Neuronal stem cell (in vitro differentiated cells): Measurements from ENCODE around the gene ZP1.

ENCODE experiments used
- DNase-seq: peaks from one replicate; pipeline ENCODE4 v3.0.0-alpha.2; 2013; ENCODE audit warnings: low spot score
- H2AFZ ChIP-seq: one replicate; pipeline ENCODE4 v1.6.1; 2013; ENCODE audit warnings: mild to moderate bottlenecking, low read length, inconsistent platforms
- H2AK5ac ChIP-seq: 2 replicates; pipeline ENCODE4 v1.6.1; 2013; ENCODE audit warnings: low read depth, mild to moderate bottlenecking, inconsistent platforms, low read length, moderate library complexity, mixed read lengths
- H2BK120ac ChIP-seq: 2 replicates; pipeline ENCODE4 v1.6.1; 2013; ENCODE audit warnings: low read depth, mild to moderate bottlenecking, inconsistent platforms, low read length, moderate library complexity, mixed read lengths
- H2BK12ac ChIP-seq: one replicate; pipeline ENCODE4 v1.6.1; 2013; ENCODE audit warnings: low read length, inconsistent platforms
- H2BK15ac ChIP-seq: 2 replicates; pipeline ENCODE4 v1.6.1; 2013; ENCODE audit warnings: mild to moderate bottlenecking, low read length, inconsistent platforms, mixed read lengths
- H2BK5ac ChIP-seq: one replicate; pipeline ENCODE4 v1.6.1; 2013; ENCODE audit warnings: inconsistent platforms, mild to moderate bottlenecking, low read length, moderate library complexity
- H3K14ac ChIP-seq: one replicate; pipeline ENCODE4 v1.6.1; 2013; ENCODE audit warnings: low read length, inconsistent platforms
- H3K18ac ChIP-seq: 2 replicates; pipeline ENCODE4 v1.6.1; 2013; ENCODE audit warnings: low read length, inconsistent platforms
- H3K23ac ChIP-seq: 2 replicates; pipeline ENCODE4 v1.6.1; 2013; ENCODE audit warnings: low read depth, mild to moderate bottlenecking, mixed read lengths, low read length, inconsistent platforms; ENCODE audit not compliant: poor library complexity
- H3K27ac ChIP-seq: replicated peaks from 3 replicates; pipeline ENCODE4 v1.5.1; 2013; ENCODE audit warnings: low read length, inconsistent platforms
- H3K27me3 ChIP-seq, 3 experiments: 2 replicates each; pipeline ENCODE4 v1.6.1; 2013; ENCODE audit warnings: low read length in 3 of 3, mild to moderate bottlenecking in 2 of 3, inconsistent platforms in 1 of 3, low read depth in 1 of 3, mixed read lengths in 1 of 3, moderate library complexity in 1 of 3; ENCODE audit not compliant: control insufficient read depth in 3 of 3, insufficient read depth in 3 of 3
- H3K36me3 ChIP-seq, 2 donors: replicated peaks in 1 of 2; 2 replicates each; pipeline ENCODE4 v1.6.1; 2013; ENCODE audit warnings: low read length in 2 of 2; ENCODE audit not compliant: control insufficient read depth in 2 of 2, insufficient read depth in 2 of 2
- H3K4ac ChIP-seq: 2 replicates; pipeline ENCODE4 v1.6.1; 2013; ENCODE audit warnings: inconsistent platforms, mild to moderate bottlenecking, low read length, moderate library complexity
- H3K4me1 ChIP-seq, 2 donors: 1 replicate in 1 of 2; 2 replicates in 1 of 2; pipeline ENCODE4 v1.6.1; 2013; ENCODE audit warnings: low read length in 2 of 2, low read depth in 1 of 2; ENCODE audit not compliant: control insufficient read depth in 2 of 2, insufficient read depth in 1 of 2
- H3K4me2 ChIP-seq: one replicate; pipeline ENCODE4 v1.6.1; 2013; ENCODE audit warnings: mild to moderate bottlenecking, low read length, inconsistent platforms; ENCODE audit not compliant: insufficient read depth, poor library complexity, severe bottlenecking
- H3K4me3 ChIP-seq, 2 donors: 2 replicates each; pipeline ENCODE4 v1.5.1; 2013; ENCODE audit warnings: low read length in 2 of 2, mild to moderate bottlenecking in 2 of 2, inconsistent platforms in 1 of 2, moderate library complexity in 1 of 2
- H3K79me1 ChIP-seq: one replicate; pipeline ENCODE4 v1.6.1; 2013; ENCODE audit warnings: low read depth, mild to moderate bottlenecking, inconsistent platforms, low read length, moderate library complexity
- H3K9ac ChIP-seq: one replicate; pipeline ENCODE4 v1.6.1; 2013; ENCODE audit warnings: mild to moderate bottlenecking, low read depth, low read length, inconsistent platforms; ENCODE audit not compliant: poor library complexity
- H3K9me3 ChIP-seq, 2 donors: replicated peaks in 1 of 2; 2 replicates each; pipeline versions ENCODE3 to v1.6.1; 2013; ENCODE audit warnings: low read length in 2 of 2, mild to moderate bottlenecking in 2 of 2, inconsistent platforms in 1 of 2, low read depth in 1 of 2, mixed read lengths in 1 of 2, moderate library complexity in 1 of 2; ENCODE audit not compliant: control insufficient read depth in 2 of 2, insufficient read depth in 1 of 2
- H4K8ac ChIP-seq: one replicate; pipeline ENCODE4 v1.6.1; 2013; ENCODE audit warnings: low read depth, mild to moderate bottlenecking, inconsistent platforms, low read length, moderate library complexity
- H4K91ac ChIP-seq: one replicate; pipeline ENCODE4 v1.6.1; 2013; ENCODE audit warnings: low read length, low read depth, mild to moderate bottlenecking, inconsistent platforms; ENCODE audit not compliant: poor library complexity
- WGBS, 2 donors: extraction: QIAGEN DNeasy Blood & Tissue Kit; methylation state at CpG; one replicate each; pipeline ENCODE4 v1.1.7; 2013; ENCODE audit warnings: missing lambda C conversion rate in 2 of 2, mixed read lengths in 1 of 2; ENCODE audit not compliant: insufficient read length in 2 of 2, insufficient replicate concordance in 1 of 2; ENCODE audit errors: extremely low coverage in 2 of 2; 5-methylcytosine and 5-hydroxymethylcytosine counted together

Gene ZP1

GRCh38 chr11:60921777-60922335 lies 54.5 kb downstream of the ZP1 start:
- Histone ChIP-seq H3K4me3 (no peak overlapping the region), H3K4me1 (peaks cover 11 to 15% of the 10 kb centered on the region in 2 donors), H3K4me2 (no peak overlapping the region), H3K9ac (peak overlapping the region; percentile 54), H3K4ac (no peak overlapping the region), H2AK5ac (no peak overlapping the region), H2AFZ (no peak overlapping the region), H3K9me3 (no peaks in the 10 kb centered on the region), H4K8ac (no peak overlapping the region), H3K79me1 (peaks cover 7% of the 10 kb centered on the region), H4K91ac (no peak overlapping the region), H3K14ac (no peak overlapping the region), H3K27ac (no peak overlapping the region), H3K18ac (no peak overlapping the region), H3K27me3 (no peaks in the 10 kb centered on the region), H2BK120ac (no peak overlapping the region), H2BK15ac (no peak overlapping the region), H3K23ac (no peak overlapping the region), H2BK5ac (no peak overlapping the region), H2BK12ac (no peak overlapping the region), H3K36me3 (peaks cover 36 to 73% of the 10 kb centered on the region in 2 donors)
- WGBS, 2 donors, result no CpG with 5 or more reads among the region's 23 CpGs
- DNase-seq, result no peak

- Histone ChIP-seq H3K9ac (no peak overlapping the region), H3K27ac (no peak overlapping the region), H3K4ac (no peak overlapping the region), H3K79me1 (peaks cover 11% of the 10 kb centered on the region), H4K8ac (no peak overlapping the region), H2AFZ (no peak overlapping the region), H2BK120ac (no peak overlapping the region), H2BK5ac (no peak overlapping the region), H3K4me1 (peaks cover 11 to 15% of the 10 kb centered on the region in 2 donors), H3K4me2 (no peak overlapping the region), H3K14ac (no peak overlapping the region), H3K18ac (no peak overlapping the region), H3K36me3 (peaks cover 38 to 73% of the 10 kb centered on the region in 2 donors), H3K4me3 (no peak overlapping the region), H2AK5ac (no peak overlapping the region), H3K9me3 (no peaks in the 10 kb centered on the region), H3K27me3 (no peaks in the 10 kb centered on the region), H4K91ac (no peak overlapping the region), H3K23ac (no peak overlapping the region), H2BK12ac (no peak overlapping the region), H2BK15ac (no peak overlapping the region)
- DNase-seq, result no peak
- no CpG with 5 or more reads among the region's 6 CpGs for WGBS, 2 donors
Observed at GRCh38 chr11:60922906-60923305, 55.6 kb downstream of the ZP1 start.

GRCh38 chr11:60923326-60923725 lies 56.0 kb downstream of the ZP1 start:
- Histone ChIP-seq H3K9me3 (no peaks in the 10 kb centered on the region), H2BK120ac (peak overlapping the region; percentile 49), H3K4me1 (peaks cover 11 to 15% of the 10 kb centered on the region in 2 donors), H2AK5ac (peak overlapping the region; percentile 51), H3K4me3 (no peak overlapping the region), H3K27ac (no peak overlapping the region), H2BK12ac (no peak overlapping the region), H3K27me3 (no peaks in the 10 kb centered on the region), H4K91ac (no peak overlapping the region), H2BK15ac (peak overlapping the region; percentile 7), H2BK5ac (peak overlapping the region; percentile 77), H4K8ac (no peak overlapping the region), H3K14ac (peak overlapping the region; percentile 13), H3K9ac (no peak overlapping the region), H3K36me3 (peaks cover 41 to 73% of the 10 kb centered on the region in 2 donors), H3K18ac (peak overlapping the region; percentile 77), H3K4ac (no peak overlapping the region), H3K23ac (no peak overlapping the region), H2AFZ (no peak overlapping the region), H3K79me1 (peaks cover 11% of the 10 kb centered on the region), H3K4me2 (no peak overlapping the region)
- WGBS, 2 donors, result no CpG with 5 or more reads among the region's 5 CpGs
- DNase-seq, result no peak

- WGBS, 2 donors, result no CpG with 5 or more reads among the region's 6 CpGs
- Histone ChIP-seq H3K27me3 (no peaks in the 10 kb centered on the region), H3K18ac (peak overlapping the region; percentile 77), H4K91ac (no peak overlapping the region), H3K9ac (peak overlapping the region; percentile 53), H2AFZ (peak overlapping the region; percentile 90), H3K36me3 (peaks cover 44 to 73% of the 10 kb centered on the region in 2 donors), H4K8ac (no peak overlapping the region), H2BK12ac (peak overlapping the region; percentile 4), H3K4me1 (peaks cover 11 to 15% of the 10 kb centered on the region in 2 donors), H3K4ac (no peak overlapping the region), H3K79me1 (peaks cover 9% of the 10 kb centered on the region), H3K23ac (no peak overlapping the region), H3K27ac (no peak overlapping the region), H2AK5ac (peak overlapping the region; percentile 51), H3K4me3 (peak overlapping the region; percentile 1 to 57), H2BK120ac (peak overlapping the region; percentile 49), H3K4me2 (peak overlapping the region; percentile 63), H2BK5ac (peak overlapping the region; percentile 77), H2BK15ac (peak overlapping the region; percentile 7), H3K9me3 (no peaks in the 10 kb centered on the region), H3K14ac (peak overlapping the region; percentile 13)
- no peak for DNase-seq
Observed at GRCh38 chr11:60923800-60924109, 56.4 kb downstream of the ZP1 start.
